Lower leg skin (tissue), 4 donors: Measurements from ENCODE around the gene TSPEAR. TPM values are rescaled to one million over a fixed set of nuclear protein-coding genes. Genes with fewer than 3 reads are reported as not detected.

Experiments
- DNase-seq, 2 donors: peaks; one replicate each; pipeline ENCODE4 v3.0.0-alpha.2; 2019; ENCODE audit warnings: low spot score in 2 of 2
- H3K4me3 ChIP-seq: fragments of 200-600 bp; sonication (generic); 2 replicates; pipeline ENCODE4 v1.5.1; 2017; ENCODE audit warnings: mild to moderate bottlenecking, low read depth; ENCODE audit not compliant: poor library complexity, severe bottlenecking
- POLR2A ChIP-seq, 2 donors: fragments of 450-650 bp; IDR thresholded peaks; one replicate each; pipeline ENCODE4 v1.6.1; 2016 to 2017; ENCODE audit warnings: antibody characterized with exemption in 2 of 2, mild to moderate bottlenecking in 1 of 2, moderate library complexity in 1 of 2
- WGBS, 2 donors: methylation state at CpG; one replicate each; pipeline ENCODE4 v1.1.5; 2018; 5-methylcytosine and 5-hydroxymethylcytosine counted together
- intact Hi-C: fragments of 100-400 bp; cut with DNase I; formaldehyde crosslinking; loops from one replicate; pipeline ENCODE4 v1.15.0; 2023; ENCODE audit warnings: low total_unique reads
- total RNA-seq, 4 donors: library from RNA; depleted of rRNA; stranded (reverse); fragments of >200 nt; gene quantifications; one replicate each; pipeline ENCODE4 v1.1.0, GENCODE V29; 2016
- TF ChIP-seq, protein P1 (sequence below), 3 donors: fragments of 450-650 bp; IDR thresholded peaks; one replicate each; pipeline ENCODE4 v1.5.1; 2016; ENCODE audit warnings: antibody characterized with exemption in 3 of 3, mild to moderate bottlenecking in 3 of 3, moderate library complexity in 2 of 3

The TSPEAR gene
- total RNA-seq, 4 donors from 2014 or later: 0.06 TPM; not detected in 3

DNA sequence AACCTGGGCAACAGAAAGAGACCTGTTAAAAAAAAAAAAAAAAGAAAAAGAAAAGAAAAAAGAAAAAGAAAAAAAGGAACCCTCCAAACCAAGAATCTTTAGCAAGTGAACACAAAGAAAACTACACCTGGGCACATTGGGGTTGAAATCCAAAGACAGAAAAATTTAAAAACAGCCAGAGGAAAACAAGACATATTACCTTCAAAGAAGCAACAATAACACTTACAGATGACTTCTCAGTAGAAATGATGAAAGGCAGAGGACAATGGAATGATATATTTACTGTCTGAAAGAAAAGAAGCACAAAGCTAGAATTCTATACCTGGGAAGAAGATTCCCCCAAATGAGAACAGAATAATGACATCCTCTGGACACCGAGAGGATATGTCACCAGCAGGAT, 168.7 kb downstream of the TSPEAR start:
- DNase-seq: no peak
- intact Hi-C loops: no loop called here
- 78 to 85% methylated on average over 1 of the region's 1 CpG for WGBS, 2 donors
- TF ChIP-seq, protein P1, sequence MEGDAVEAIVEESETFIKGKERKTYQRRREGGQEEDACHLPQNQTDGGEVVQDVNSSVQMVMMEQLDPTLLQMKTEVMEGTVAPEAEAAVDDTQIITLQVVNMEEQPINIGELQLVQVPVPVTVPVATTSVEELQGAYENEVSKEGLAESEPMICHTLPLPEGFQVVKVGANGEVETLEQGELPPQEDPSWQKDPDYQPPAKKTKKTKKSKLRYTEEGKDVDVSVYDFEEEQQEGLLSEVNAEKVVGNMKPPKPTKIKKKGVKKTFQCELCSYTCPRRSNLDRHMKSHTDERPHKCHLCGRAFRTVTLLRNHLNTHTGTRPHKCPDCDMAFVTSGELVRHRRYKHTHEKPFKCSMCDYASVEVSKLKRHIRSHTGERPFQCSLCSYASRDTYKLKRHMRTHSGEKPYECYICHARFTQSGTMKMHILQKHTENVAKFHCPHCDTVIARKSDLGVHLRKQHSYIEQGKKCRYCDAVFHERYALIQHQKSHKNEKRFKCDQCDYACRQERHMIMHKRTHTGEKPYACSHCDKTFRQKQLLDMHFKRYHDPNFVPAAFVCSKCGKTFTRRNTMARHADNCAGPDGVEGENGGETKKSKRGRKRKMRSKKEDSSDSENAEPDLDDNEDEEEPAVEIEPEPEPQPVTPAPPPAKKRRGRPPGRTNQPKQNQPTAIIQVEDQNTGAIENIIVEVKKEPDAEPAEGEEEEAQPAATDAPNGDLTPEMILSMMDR (IDR thresholded peaks at IDR 0.05): no peak
- no peak for TF ChIP-seq POLR2A (IDR thresholded peaks at IDR 0.05)
- no peak overlapping the region for H3K4me3 ChIP-seq

DNA sequence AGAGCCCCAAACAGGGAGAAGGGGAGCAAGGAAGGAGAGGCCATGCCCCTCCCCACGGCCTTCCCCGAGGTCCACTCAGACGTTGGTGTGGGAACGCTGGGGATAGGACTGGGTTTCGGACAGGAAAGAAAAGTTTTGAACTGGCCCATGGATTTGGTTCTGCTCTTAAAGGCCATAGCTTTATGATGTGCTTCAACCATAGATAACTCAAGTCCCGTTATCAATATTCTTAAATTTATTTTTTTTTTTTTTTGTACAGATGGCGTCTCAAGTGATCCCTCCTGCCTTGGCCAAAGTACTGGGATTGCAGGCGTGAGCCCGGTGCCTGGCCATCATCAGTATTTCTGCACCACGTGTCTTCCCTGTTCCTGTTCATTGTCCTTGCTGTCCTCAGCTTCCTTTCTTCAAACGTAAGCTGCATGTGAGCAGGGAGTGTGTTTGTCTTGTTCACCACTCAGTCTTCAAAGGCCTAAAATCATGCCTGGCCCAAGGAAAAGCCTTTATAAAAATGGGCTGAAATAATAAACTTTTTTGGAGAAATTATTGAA, 170.6 kb downstream of the TSPEAR start:
- H3K4me3 ChIP-seq: no peak overlapping the region
- no peak for TF ChIP-seq POLR2A (IDR thresholded peaks at IDR 0.05)
- TF ChIP-seq, protein P1 (IDR thresholded peaks at IDR 0.05): no peak
- intact Hi-C loops: no loop called here
- 81 to 84% methylated on average over 11 of the region's 11 CpGs for WGBS, 2 donors
- DNase-seq: peak; percentile 3 to 58

DNA sequence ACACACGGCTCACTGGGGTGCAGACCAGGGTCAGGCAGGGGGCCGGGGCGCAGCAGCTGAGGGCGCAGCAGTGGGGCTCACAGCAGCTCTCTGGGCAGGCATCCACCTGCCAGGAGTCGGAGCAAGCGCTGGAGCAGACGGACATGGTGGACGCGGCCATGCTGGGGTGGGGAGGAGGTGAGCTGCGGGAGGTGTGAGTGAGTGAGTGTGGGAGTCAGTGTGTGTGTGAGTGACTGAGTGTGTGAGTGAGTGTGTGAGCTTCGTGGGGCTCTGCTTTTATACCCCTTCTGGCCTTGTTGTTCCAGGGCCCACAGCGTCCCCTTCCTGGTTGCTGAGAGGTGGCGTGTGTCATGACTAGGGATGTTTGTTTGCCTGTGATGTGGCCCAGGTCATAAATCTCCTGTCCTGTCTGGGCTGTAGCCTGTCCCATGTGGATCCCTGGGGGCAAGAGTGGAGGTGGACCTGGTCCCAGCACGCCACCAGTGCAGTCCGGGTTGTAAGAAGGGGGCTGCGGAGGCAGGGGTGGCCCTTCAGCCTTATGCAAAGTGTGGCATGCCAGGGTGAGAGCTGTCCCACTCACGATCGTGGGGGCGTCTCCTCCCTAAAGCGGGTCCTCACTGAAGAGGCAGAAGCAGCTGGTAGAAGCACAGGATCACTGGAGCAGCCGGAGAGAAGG, 171.2 kb downstream of the TSPEAR start, which contains the start of gene KRTAP10-1:
Gene KRTAP10-1 (minus strand): TSS at position 205 of the 676 bp plus-strand sequence. CDS start 45 bp downstream, at position 160.
- 75 to 83% methylated on average over 20 to 21 of the region's 21 CpGs for WGBS, 2 donors
- DNase-seq: peak; percentile 6 to 79
- H3K4me3 ChIP-seq: no peak within 1 kb of the TSS
- intact Hi-C loops: no loop called here
- TF ChIP-seq, protein P1 (IDR thresholded peaks at IDR 0.05): no peak
- TF ChIP-seq POLR2A (IDR thresholded peaks at IDR 0.05): no peak

DNA sequence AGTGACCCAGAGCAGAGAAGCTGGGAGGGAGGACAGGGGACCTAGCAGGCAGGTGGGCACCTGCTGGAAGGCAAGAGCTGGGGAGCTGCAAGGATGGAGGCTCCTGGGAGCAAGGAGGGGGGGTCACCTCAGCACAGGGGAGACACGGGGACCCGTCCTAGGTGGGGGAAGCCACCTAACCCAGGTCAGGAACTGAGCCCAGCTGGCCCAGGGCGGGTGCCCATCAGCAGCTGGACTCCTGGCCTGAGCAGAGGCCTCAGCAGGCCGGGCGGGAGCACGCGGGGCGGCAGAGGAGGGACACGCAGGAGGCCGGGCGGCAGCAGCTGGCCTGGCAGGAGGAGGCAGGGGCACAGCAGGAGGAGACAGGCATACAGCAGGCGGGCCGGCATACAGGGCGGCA, 172.3 kb downstream of the TSPEAR start:
- intact Hi-C loops: no loop called here
- H3K4me3 ChIP-seq: no peak overlapping the region
- DNase-seq: peak in 1 of 2 donors; percentile 81
- WGBS, 2 donors: 70 to 76% methylated on average over 14 of the region's 14 CpGs
- TF ChIP-seq, protein P1 (IDR thresholded peaks at IDR 0.05): no peak
- no peak for TF ChIP-seq POLR2A (IDR thresholded peaks at IDR 0.05)

DNA sequence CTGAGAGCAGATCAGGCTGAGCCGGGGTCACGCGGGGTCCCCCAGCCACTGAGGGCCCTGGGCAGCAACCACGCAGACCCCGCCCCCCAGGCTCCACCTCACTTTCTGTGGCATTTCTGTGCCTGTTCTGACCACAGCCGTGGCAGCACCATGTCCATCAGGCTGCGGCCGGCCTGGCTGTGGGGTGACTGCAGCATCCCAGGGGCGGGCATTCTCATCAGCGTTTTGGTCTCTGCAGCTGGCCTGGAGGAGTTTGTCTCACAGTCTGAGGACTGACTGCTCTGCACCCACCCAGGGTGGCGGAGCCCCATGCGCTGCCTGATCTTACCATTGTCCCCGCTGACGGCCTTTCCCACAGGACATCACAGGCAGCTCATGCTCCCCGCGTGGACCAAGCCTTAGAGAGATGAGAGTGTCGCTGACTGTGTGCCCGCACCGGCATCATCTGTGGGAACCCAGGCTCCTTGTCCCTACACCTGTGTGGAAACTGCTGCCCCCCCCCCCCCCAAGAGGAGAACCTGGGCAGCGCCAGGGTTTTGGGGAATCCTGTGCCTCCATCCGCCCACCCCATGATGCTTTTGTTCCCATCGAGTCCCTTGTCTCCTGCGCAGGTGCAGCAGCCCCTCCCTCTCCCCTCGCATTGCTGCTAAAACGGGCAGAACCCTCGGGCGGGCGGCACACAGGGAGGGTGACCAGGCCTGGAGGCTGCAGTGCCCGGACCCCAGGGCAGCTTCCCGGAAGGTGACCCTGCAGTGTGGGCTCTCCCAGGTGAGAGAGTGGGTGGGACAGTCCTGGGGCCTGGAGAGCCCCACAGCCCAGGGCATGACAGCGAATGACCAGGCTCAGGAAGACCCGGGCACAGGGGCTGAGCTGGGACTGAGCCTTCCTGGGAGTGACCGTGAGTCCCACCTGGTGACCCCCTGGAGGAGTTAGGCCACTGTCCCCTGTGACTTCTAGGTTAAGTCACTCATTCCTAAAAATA, 173.2 kb downstream of the TSPEAR start:
- 93 to 96% methylated on average over 25 to 32 of the region's 33 CpGs for whole genome bisulfite sequencing, 2 donors
- no peak overlapping the region for H3K4me3 ChIP-seq
- intact Hi-C loops: no loop called here
- TF ChIP-seq, protein P1 (IDR thresholded peaks at IDR 0.05): no peak
- no peak for TF ChIP-seq POLR2A (IDR thresholded peaks at IDR 0.05)
- DNase-seq: peak in 1 of 2 donors; percentile 75
